Spleen (tissue), 7 donors: ENCODE measurements around the gene KMO.

ENCODE experiments used
- POLR2A ChIP-seq, 3 donors: fragments of 450-650 bp; IDR thresholded peaks; one replicate each; pipeline ENCODE4 v1.5.1; 2017; ENCODE audit warnings: antibody characterized with exemption in 3 of 3, mild to moderate bottlenecking in 1 of 3
- POLR2AphosphoS5 ChIP-seq, 3 donors: sonication (generic); formaldehyde crosslinking; IDR thresholded peaks; one replicate each; pipeline ENCODE4 v1.5.1; 2017; ENCODE audit warnings: antibody characterized with exemption in 3 of 3
- TF ChIP-seq, protein P1 (sequence below), 11 experiments: fragments of 200-600 bp in 7 of 11; fragments of 450-650 bp in 4 of 11; sonication (generic) in 4 of 11; IDR thresholded peaks in 8 of 11; conservative IDR thresholded peaks in 3 of 11; 1 replicate in 7 of 11; 2 replicates in 4 of 11; pipeline versions ENCODE4 v1.4.0 to v1.8.0; 2016 to 2021; ENCODE audit warnings: antibody characterized with exemption in 11 of 11, inconsistent platforms in 4 of 11, mild to moderate bottlenecking in 1 of 11
- donor health status: DM: no; HTN: no; CAD: no; lungs with moderate emphysema.
- donor health status: DM: no; HTN: no; CAD: no.
- donor health status: DM: no; HTN: no; CAD: no.

DNA sequence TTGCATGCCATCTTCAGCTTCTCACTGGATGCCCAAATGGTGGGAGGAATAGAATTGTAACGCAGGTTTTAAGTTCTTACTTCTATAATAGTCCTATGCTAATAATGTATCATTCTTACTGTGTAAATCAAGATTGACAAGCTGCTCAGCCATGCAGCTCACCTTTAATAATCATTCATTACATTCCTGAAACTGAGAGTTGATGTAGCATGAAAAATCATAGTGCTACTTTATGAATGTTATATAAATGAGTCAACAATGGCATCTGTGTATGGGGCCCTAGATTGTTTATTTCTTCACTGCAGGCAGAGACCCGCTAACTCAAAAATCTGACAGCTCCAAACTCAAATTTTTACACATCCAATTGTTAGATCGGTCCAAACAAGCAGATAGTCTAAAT lies 47.0 kb upstream of the KMO start:
- TF ChIP-seq, protein P1, sequence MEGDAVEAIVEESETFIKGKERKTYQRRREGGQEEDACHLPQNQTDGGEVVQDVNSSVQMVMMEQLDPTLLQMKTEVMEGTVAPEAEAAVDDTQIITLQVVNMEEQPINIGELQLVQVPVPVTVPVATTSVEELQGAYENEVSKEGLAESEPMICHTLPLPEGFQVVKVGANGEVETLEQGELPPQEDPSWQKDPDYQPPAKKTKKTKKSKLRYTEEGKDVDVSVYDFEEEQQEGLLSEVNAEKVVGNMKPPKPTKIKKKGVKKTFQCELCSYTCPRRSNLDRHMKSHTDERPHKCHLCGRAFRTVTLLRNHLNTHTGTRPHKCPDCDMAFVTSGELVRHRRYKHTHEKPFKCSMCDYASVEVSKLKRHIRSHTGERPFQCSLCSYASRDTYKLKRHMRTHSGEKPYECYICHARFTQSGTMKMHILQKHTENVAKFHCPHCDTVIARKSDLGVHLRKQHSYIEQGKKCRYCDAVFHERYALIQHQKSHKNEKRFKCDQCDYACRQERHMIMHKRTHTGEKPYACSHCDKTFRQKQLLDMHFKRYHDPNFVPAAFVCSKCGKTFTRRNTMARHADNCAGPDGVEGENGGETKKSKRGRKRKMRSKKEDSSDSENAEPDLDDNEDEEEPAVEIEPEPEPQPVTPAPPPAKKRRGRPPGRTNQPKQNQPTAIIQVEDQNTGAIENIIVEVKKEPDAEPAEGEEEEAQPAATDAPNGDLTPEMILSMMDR (IDR thresholded peaks at IDR 0.05 in 8 of 11, conservative IDR thresholded peaks at IDR 0.05 in 3 of 11): no peak
- no peak for TF ChIP-seq POLR2A (IDR thresholded peaks at IDR 0.05)
- TF ChIP-seq POLR2AphosphoS5 (IDR thresholded peaks at IDR 0.05): no peak
